Measurements from ENCODE around the gene RXRA. TPM values are rescaled to one million over a fixed set of nuclear protein-coding genes. Genes with fewer than 3 reads are reported as not detected.

The RXRA gene
- total and polyA plus RNA-seq, 4 donors = 41.5 to 116 (median 74.1) TPM

GRCh38 chr9:134403682-134404301 is 77.5 kb downstream of the RXRA start:
- TF ChIP-seq EGR1 (IDR thresholded peaks at IDR 0.05; ENCODE audit: low read depth in 2 of 2) (no peak), REST (IDR thresholded peaks at IDR 0.05) (no peak), ATF3 (IDR thresholded peaks at IDR 0.05) (no peak), RAD21 (IDR thresholded peaks at IDR 0.05) (no peak), HNF4A (conservative IDR thresholded peaks at IDR 0.05) (no peak), GABPA (IDR thresholded peaks at IDR 0.05 in 1 of 2, conservative IDR thresholded peaks at IDR 0.05 in 1 of 2) (no peak), YY1 (IDR thresholded peaks at IDR 0.05) (no peak), FOXA2 (IDR thresholded peaks at IDR 0.05) (no peak), JUND (IDR thresholded peaks at IDR 0.05) (no peak), MAX (IDR thresholded peaks at IDR 0.05) (no peak), SP1 (IDR thresholded peaks at IDR 0.05) (no peak), CTCF (IDR thresholded peaks at IDR 0.05; ENCODE audit: low read depth, low read length, missing input control) (no peak), RXRA (IDR thresholded peaks at IDR 0.05) (no peak), TAF1 (conservative IDR thresholded peaks at IDR 0.05) (no peak), NR2F2 (IDR thresholded peaks at IDR 0.05) (no peak), HNF4G (IDR thresholded peaks at IDR 0.05) (no peak), ZBTB33 (IDR thresholded peaks at IDR 0.05) (no peak), FOXA1 (IDR thresholded peaks at IDR 0.05) (no peak)
- Histone ChIP-seq H3K27me3 (ENCODE audit: control insufficient read depth in 4 of 4, insufficient read depth in 4 of 4, low read length in 3 of 4) (no peaks in the 10 kb centered on the region), H3K4me3 (ENCODE audit: low read depth in 1 of 3, low read length in 3 of 3) (no peak overlapping the region), H3K9me3 (ENCODE audit: control insufficient read depth in 4 of 4, low read length in 3 of 4) (peaks cover 0 to 4% (median 0%) of the 10 kb centered on the region in 4 donors), H3K36me3 (ENCODE audit: control insufficient read depth in 4 of 4, insufficient read depth in 3 of 4, low read depth in 1 of 4, low read length in 3 of 4) (peaks cover 0 to 15% (median 2%) of the 10 kb centered on the region in 4 donors), H3K9ac (ENCODE audit: low read depth in 1 of 2, low read length in 2 of 2) (no peak overlapping the region), H3K27ac (ENCODE audit: low read depth in 1 of 2, low read length in 2 of 2) (peak overlapping the region; percentile 72 to 78), H3K4me1 (ENCODE audit: control insufficient read depth in 4 of 4, insufficient read depth in 4 of 4, low read length in 3 of 4) (peaks cover 47 to 100% (median 83%) of the 10 kb centered on the region in 4 donors)
- WGBS = 33% methylated on average over 17 of the region's 17 CpGs
- DNase-seq (ENCODE audit: low spot score) = peak; percentile 52
